C4-2B (cell line): Measurements from ENCODE around the gene KHSRP.

Experiments used
- CTCF ChIP-seq: fragments of 450-650 bp; conservative IDR thresholded peaks from 2 replicates; pipeline ENCODE4 v1.5.1; 2017; ENCODE audit warnings: mild to moderate bottlenecking
- ZFX ChIP-seq: fragments of 450-650 bp; IDR thresholded peaks from 2 replicates; pipeline ENCODE4 v1.6.1; 2017

GRCh38 chr19:6439743-6440142, 15.1 kb upstream of the KHSRP start:
- TF ChIP-seq CTCF (no peak), ZFX (no peak)
